ENCODE results near the gene ETV3. TPM values are rescaled to one million over a fixed set of nuclear protein-coding genes. Genes with fewer than 3 reads are reported as not detected.

ETV3 gene
- total RNA-seq, 1 experiment from 2014 or later, result 21.2 TPM

- Histone ChIP-seq H4K20me1 (ENCODE audit: insufficient read depth) (no peaks in the 10 kb centered on the region), H3K4me2 (ENCODE audit: low read length) (no peak overlapping the region), H3K4me1 (ENCODE audit: control insufficient read depth in 1 of 2, insufficient read depth in 2 of 2, low read length in 2 of 2) (peaks cover 0 to 10% of the 10 kb centered on the region in 2 experiments; a peak in 2 of 4 replicates), H3K79me2 (ENCODE audit: insufficient read depth, low read length) (no peaks in the 10 kb centered on the region), H3K4me3 (replicated peaks in 1 of 2; ENCODE audit: low read depth in 1 of 2, low read length in 2 of 2) (no peak overlapping the region), H3K9me2 (ENCODE audit: insufficient read depth) (no peaks in the 10 kb centered on the region), H3K36me3 (ENCODE audit: control insufficient read depth in 1 of 2, insufficient read depth in 2 of 2, low read length in 2 of 2) (no peaks in the 10 kb centered on the region), H3K9ac (ENCODE audit: low read length) (no peak overlapping the region), H2AFZ (ENCODE audit: low read depth, low read length, poor library complexity, severe bottlenecking) (no peak overlapping the region), H3K9me3 (ENCODE audit: control insufficient read depth in 1 of 2, insufficient read depth in 1 of 2, low read depth in 1 of 2, low read length in 2 of 2) (no peaks in the 10 kb centered on the region), H3K27ac (ENCODE audit: low read depth, low read length) (no peak overlapping the region), H3K27me3 (ENCODE audit: insufficient read depth, low read length) (peaks cover 18% of the 10 kb centered on the region; the same call in 1 of the 2 replicates)
- no peak for ATAC-seq
- ChIA-PET RAD21 (ENCODE audit: low non-redundant PET in 1 of 2, low total read pairs in 2 of 2, uncharacterized antibody in 2 of 2, unreplicated experiment in 2 of 2) (no interaction called here), POLR2A (no interaction called here), CTCF (interaction anchor here (1.0 kb wide), 1 partner anchor 19 kb away, joined by 3 read pairs; no protein-coding TSS in a partner anchor)
- TF ChIP-seq ZBTB33 (IDR thresholded peaks at IDR 0.05; ENCODE audit: extremely low read depth, insufficient replicate concordance, low read length) (no peak), ZFX (IDR thresholded peaks at IDR 0.05) (no peak), ELF1 (IDR thresholded peaks at IDR 0.05; ENCODE audit: borderline replicate concordance, low read depth) (no peak), SIN3A (IDR thresholded peaks at IDR 0.05; ENCODE audit: low read depth) (no peak), CTCF (IDR thresholded peaks at IDR 0.05 in 2 of 3, conservative IDR thresholded peaks at IDR 0.05 in 1 of 3; ENCODE audit: borderline replicate concordance in 1 of 3, insufficient read depth in 1 of 3, low read depth in 2 of 3, low read length in 2 of 3) (no peak), MAX (IDR thresholded peaks at IDR 0.05) (no peak), ZNF274 (IDR thresholded peaks at IDR 0.05; ENCODE audit: low read depth, low read length) (no peak), JUND (IDR thresholded peaks at IDR 0.05) (no peak), ATF3 (IDR thresholded peaks at IDR 0.05) (no peak), CBX3 (IDR thresholded peaks at IDR 0.05; ENCODE audit: low read depth) (no peak), YY1 (IDR thresholded peaks at IDR 0.05; ENCODE audit: extremely low read depth, insufficient replicate concordance, low read depth, low read length) (no peak), EZH2phosphoT487 (IDR thresholded peaks at IDR 0.05; ENCODE audit: borderline replicate concordance) (no peak), POLR2AphosphoS5 (IDR thresholded peaks at IDR 0.05; ENCODE audit: low read depth, low read length) (no peak), EGR1 (IDR thresholded peaks at IDR 0.05; ENCODE audit: low read depth) (no peak), EZH2 (IDR thresholded peaks at IDR 0.05) (no peak), SP1 (IDR thresholded peaks at IDR 0.05; ENCODE audit: low read depth) (no peak)
- no TSS peak for BruUV-seq (replicated peaks)
- DNase-seq (ENCODE audit: low read depth, low spot score), result no peak
- intact Hi-C loops (cut with micrococcal nuclease), result no loop called here
Observed at GRCh38 chr1:157108448-157108847, 29.7 kb downstream of the ETV3 start.
